ENCODE data around the gene NOL6. TPM values are rescaled to one million over a fixed set of nuclear protein-coding genes. Genes with fewer than 3 reads are reported as not detected.
A peak's percentile ranks its signal among the peaks of the same experiment; 100 is the strongest.

NOL6 gene
- total and polyA plus RNA-seq, 2 of the 13 experiments (the other 11 are each of a cell fraction or from before 2014, with no cell fraction given): 17.0 to 30.2 TPM

DNA sequence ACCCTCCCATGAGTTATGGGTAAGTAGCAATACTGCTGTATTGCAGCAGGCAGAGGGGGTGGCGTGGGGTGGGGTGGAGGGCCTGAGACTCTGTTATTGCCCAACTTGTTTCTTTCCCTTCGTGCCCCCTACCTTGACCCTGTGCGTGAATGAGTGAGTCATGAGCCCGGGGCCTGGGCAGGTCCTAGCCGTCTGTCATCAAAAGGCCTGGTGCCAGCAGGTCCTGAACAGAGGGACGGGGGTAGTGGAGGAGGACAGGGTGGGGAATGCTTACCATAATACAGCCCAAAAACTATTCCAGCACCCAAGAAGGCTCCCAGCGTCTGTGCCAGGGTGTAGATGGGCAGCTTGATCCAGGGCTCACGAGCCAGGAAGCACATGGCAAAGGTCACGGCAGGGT is 30.7 kb downstream of the NOL6 start (continued):
- TF ChIP-seq, protein P1, sequence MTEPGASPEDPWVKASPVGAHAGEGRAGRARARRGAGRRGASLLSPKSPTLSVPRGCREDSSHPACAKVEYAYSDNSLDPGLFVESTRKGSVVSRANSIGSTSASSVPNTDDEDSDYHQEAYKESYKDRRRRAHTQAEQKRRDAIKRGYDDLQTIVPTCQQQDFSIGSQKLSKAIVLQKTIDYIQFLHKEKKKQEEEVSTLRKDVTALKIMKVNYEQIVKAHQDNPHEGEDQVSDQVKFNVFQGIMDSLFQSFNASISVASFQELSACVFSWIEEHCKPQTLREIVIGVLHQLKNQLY (CRISPR knock-in tag; IDR thresholded peaks at IDR 0.05): peak; percentile 70; the same call in 1 of the 2 replicates
- peak; percentile 17; the same call in 1 of the 2 replicates for TF ChIP-seq ZNF792 (CRISPR knock-in tag; IDR thresholded peaks at IDR 0.05)
- 0 out of 2 replicates have a peak, but pooled peaks have one; percentile 15 for TF ChIP-seq BCL6 (CRISPR knock-in tag; IDR thresholded peaks at IDR 0.05)
- no peak for TF ChIP-seq SOX13 (IDR thresholded peaks at IDR 0.05)
- peak in 1 of 2 experiments; percentile 47; a peak in 1 of 4 replicates for TF ChIP-seq SOX13 (CRISPR knock-in tag; conservative IDR thresholded peaks at IDR 0.05 in 1 of 2, IDR thresholded peaks at IDR 0.05 in 1 of 2)
- TF ChIP-seq MIER3 (CRISPR knock-in tag; IDR thresholded peaks at IDR 0.05; ENCODE audit: borderline replicate concordance): peak; percentile 23; the same call in 1 of the 2 replicates
- TF ChIP-seq EP300 (IDR thresholded peaks at IDR 0.05; ENCODE audit: low read depth in 2 of 2, low read length in 2 of 2): peak in 1 of 2 experiments; percentile 55; a peak in 2 of 4 replicates
- peak; percentile 36; the same call in 1 of the 2 replicates for TF ChIP-seq EP300 (CRISPR knock-in tag; IDR thresholded peaks at IDR 0.05; ENCODE audit: borderline replicate concordance)
- peak; percentile 47; the same call in 1 of the 2 replicates for TF ChIP-seq HDAC1 (CRISPR knock-in tag; IDR thresholded peaks at IDR 0.05)
- TF ChIP-seq MAZ (IDR thresholded peaks at IDR 0.05; ENCODE audit: borderline replicate concordance, low read depth, low read length): no peak
- peak; percentile 69; the same call in 1 of the 2 replicates for TF ChIP-seq MAZ (CRISPR knock-in tag; IDR thresholded peaks at IDR 0.05; ENCODE audit: low read depth)
- no peak for TF ChIP-seq SMAD1 (CRISPR knock-in tag; IDR thresholded peaks at IDR 0.05; ENCODE audit: borderline replicate concordance, low read depth)
- TF ChIP-seq, protein P2, sequence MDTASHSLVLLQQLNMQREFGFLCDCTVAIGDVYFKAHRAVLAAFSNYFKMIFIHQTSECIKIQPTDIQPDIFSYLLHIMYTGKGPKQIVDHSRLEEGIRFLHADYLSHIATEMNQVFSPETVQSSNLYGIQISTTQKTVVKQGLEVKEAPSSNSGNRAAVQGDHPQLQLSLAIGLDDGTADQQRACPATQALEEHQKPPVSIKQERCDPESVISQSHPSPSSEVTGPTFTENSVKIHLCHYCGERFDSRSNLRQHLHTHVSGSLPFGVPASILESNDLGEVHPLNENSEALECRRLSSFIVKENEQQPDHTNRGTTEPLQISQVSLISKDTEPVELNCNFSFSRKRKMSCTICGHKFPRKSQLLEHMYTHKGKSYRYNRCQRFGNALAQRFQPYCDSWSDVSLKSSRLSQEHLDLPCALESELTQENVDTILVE (CRISPR knock-in tag; IDR thresholded peaks at IDR 0.05): peak; percentile 67; the same call in 1 of the 2 replicates
- TF ChIP-seq, protein P3, sequence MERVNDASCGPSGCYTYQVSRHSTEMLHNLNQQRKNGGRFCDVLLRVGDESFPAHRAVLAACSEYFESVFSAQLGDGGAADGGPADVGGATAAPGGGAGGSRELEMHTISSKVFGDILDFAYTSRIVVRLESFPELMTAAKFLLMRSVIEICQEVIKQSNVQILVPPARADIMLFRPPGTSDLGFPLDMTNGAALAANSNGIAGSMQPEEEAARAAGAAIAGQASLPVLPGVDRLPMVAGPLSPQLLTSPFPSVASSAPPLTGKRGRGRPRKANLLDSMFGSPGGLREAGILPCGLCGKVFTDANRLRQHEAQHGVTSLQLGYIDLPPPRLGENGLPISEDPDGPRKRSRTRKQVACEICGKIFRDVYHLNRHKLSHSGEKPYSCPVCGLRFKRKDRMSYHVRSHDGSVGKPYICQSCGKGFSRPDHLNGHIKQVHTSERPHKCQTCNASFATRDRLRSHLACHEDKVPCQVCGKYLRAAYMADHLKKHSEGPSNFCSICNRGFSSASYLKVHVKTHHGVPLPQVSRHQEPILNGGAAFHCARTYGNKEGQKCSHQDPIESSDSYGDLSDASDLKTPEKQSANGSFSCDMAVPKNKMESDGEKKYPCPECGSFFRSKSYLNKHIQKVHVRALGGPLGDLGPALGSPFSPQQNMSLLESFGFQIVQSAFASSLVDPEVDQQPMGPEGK (CRISPR knock-in tag; IDR thresholded peaks at IDR 0.05): peak; percentile 60
- TF ChIP-seq THAP11 (CRISPR knock-in tag; IDR thresholded peaks at IDR 0.05): peak; percentile 40; the same call in 1 of the 2 replicates
- TF ChIP-seq HOXA5 (CRISPR knock-in tag; IDR thresholded peaks at IDR 0.05): no peak
- TF ChIP-seq HNRNPL (IDR thresholded peaks at IDR 0.05; ENCODE audit: low read depth, low read length): 0 out of 2 replicates have a peak, but pooled peaks have one; percentile 52
- TF ChIP-seq RCOR2 (CRISPR knock-in tag; IDR thresholded peaks at IDR 0.05): 0 out of 2 replicates have a peak, but pooled peaks have one; percentile 44
- no peak for TF ChIP-seq CHD4 (IDR thresholded peaks at IDR 0.05; ENCODE audit: borderline replicate concordance, low read length)
- TF ChIP-seq, protein P4, sequence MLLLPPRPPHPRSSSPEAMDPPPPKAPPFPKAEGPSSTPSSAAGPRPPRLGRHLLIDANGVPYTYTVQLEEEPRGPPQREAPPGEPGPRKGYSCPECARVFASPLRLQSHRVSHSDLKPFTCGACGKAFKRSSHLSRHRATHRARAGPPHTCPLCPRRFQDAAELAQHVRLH (CRISPR knock-in tag; IDR thresholded peaks at IDR 0.05; ENCODE audit: borderline replicate concordance, low read depth): peak; percentile 32; the same call in 1 of the 2 replicates
- TF ChIP-seq NR2F6 (IDR thresholded peaks at IDR 0.05): peak; percentile 89
- TF ChIP-seq NR2F6 (CRISPR knock-in tag; IDR thresholded peaks at IDR 0.05): peak; percentile 97
- peak; percentile 57; the same call in 1 of the 2 replicates for TF ChIP-seq FOXK1 (CRISPR knock-in tag; IDR thresholded peaks at IDR 0.05; ENCODE audit: borderline replicate concordance, low read depth)
- TF ChIP-seq RXRA (CRISPR knock-in tag; IDR thresholded peaks at IDR 0.05): peak; percentile 18; the same call in 1 of the 2 replicates
- no peak for TF ChIP-seq KLF11 (CRISPR knock-in tag; IDR thresholded peaks at IDR 0.05)

Measured in HepG2 (cell line).